ENCODE results near the gene ADAMTSL1.
A peak's percentile ranks its signal among the peaks of the same experiment; 100 is the strongest.

ADAMTSL1 gene

GRCh38 chr9:18438300-18438925, 35.5 kb upstream of the ADAMTSL1 start:
- TF ChIP-seq, protein P1, sequence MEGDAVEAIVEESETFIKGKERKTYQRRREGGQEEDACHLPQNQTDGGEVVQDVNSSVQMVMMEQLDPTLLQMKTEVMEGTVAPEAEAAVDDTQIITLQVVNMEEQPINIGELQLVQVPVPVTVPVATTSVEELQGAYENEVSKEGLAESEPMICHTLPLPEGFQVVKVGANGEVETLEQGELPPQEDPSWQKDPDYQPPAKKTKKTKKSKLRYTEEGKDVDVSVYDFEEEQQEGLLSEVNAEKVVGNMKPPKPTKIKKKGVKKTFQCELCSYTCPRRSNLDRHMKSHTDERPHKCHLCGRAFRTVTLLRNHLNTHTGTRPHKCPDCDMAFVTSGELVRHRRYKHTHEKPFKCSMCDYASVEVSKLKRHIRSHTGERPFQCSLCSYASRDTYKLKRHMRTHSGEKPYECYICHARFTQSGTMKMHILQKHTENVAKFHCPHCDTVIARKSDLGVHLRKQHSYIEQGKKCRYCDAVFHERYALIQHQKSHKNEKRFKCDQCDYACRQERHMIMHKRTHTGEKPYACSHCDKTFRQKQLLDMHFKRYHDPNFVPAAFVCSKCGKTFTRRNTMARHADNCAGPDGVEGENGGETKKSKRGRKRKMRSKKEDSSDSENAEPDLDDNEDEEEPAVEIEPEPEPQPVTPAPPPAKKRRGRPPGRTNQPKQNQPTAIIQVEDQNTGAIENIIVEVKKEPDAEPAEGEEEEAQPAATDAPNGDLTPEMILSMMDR (conservative IDR thresholded peaks at IDR 0.05; ENCODE audit: low read length): peak; percentile 39; the same call in 1 of the 2 replicates
- H3K4me3 ChIP-seq (ENCODE audit: low read length): peak overlapping the region; percentile 44
- no peak for DNase-seq (ENCODE audit: low read depth)

DNA sequence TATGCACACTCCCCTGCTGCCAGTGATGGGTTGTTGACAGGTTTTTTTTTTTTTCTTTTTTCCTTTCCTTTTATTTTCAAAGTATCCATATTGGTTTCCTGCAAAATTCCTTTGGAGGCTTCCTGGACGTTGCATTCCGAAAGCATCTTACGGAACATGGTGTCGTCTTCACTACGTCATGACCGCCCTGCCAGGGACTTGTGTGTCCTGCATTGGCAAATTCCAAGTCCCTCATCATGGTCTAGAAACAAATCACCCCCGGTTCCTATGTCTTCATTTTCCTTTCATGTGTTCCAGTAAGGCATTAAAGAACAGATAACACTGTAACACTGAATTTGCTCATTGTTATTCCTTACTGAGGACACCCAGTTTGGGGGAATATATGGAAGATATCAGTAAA, 35.0 kb upstream of the ADAMTSL1 start:
- H3K4me3 ChIP-seq (ENCODE audit: low read length): peak overlapping the region; percentile 44
- TF ChIP-seq, protein P1 (conservative IDR thresholded peaks at IDR 0.05; ENCODE audit: low read length): no peak
- no peak for DNase-seq (ENCODE audit: low read depth)

DNA sequence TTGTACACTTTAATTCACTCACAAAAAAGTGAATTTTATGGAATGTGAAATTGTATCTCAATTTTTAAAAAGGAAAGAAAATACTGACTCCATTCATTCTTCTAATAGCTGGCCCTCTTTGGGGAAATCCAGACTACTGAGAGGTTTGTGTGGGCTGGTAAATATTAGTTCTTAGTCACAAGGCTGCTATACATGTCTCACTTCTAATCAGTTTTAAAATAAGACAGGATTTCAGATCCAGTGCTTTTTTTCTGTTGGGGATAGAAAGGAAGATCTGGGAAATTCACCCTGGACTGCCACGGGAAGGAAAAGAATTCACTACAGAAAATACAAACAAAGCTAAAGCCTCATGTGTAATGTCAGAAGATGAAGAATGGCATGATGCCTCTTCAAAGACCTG, 32.7 kb upstream of the ADAMTSL1 start:
- TF ChIP-seq, protein P1 (conservative IDR thresholded peaks at IDR 0.05; ENCODE audit: low read length): no peak
- no peak overlapping the region for H3K4me3 ChIP-seq (ENCODE audit: low read length)
- no peak for DNase-seq (ENCODE audit: low read depth)

GRCh38 chr9:18442629-18443491, 31.1 kb upstream of the ADAMTSL1 start:
- no peak overlapping the region for H3K4me3 ChIP-seq (ENCODE audit: low read length)
- TF ChIP-seq, protein P1 (conservative IDR thresholded peaks at IDR 0.05; ENCODE audit: low read length): peak; percentile 97
- DNase-seq (ENCODE audit: low read depth): peak; percentile 85

GRCh38 chr9:18447131-18447530, 26.8 kb upstream of the ADAMTSL1 start:
- TF ChIP-seq, protein P1 (conservative IDR thresholded peaks at IDR 0.05; ENCODE audit: low read length): no peak
- peak overlapping the region; percentile 2; the same call in 1 of the 2 replicates for H3K4me3 ChIP-seq (ENCODE audit: low read length)
- DNase-seq (ENCODE audit: low read depth): peak; percentile 82

- peak overlapping the region; percentile 2; the same call in 1 of the 2 replicates for H3K4me3 ChIP-seq (ENCODE audit: low read length)
- DNase-seq (ENCODE audit: low read depth): no peak
- TF ChIP-seq, protein P1 (conservative IDR thresholded peaks at IDR 0.05; ENCODE audit: low read length): no peak
Observed at GRCh38 chr9:18447541-18447940, 26.4 kb upstream of the ADAMTSL1 start.
